HepG2 (cell line): ENCODE data around the gene PRKCZ. TPM values are rescaled to one million over a fixed set of nuclear protein-coding genes. Genes with fewer than 3 reads are reported as not detected.
A peak's percentile ranks its signal among the peaks of the same experiment; 100 is the strongest.

Source experiments
- CHD4 ChIP-seq: fragments of 200-600 bp; sonication (generic); IDR thresholded peaks from 2 replicates; pipeline ENCODE4 v1.7.0; 2017; ENCODE audit warnings: mild to moderate bottlenecking, low read length, borderline replicate concordance
- ETV6 ChIP-seq: sonication (generic); formaldehyde crosslinking; conservative IDR thresholded peaks from 2 replicates; pipeline ENCODE4 v1.4.0; 2020; ENCODE audit warnings: missing genetic modification reagents
- HES4 ChIP-seq: sonication (generic); formaldehyde crosslinking; IDR thresholded peaks from 2 replicates; pipeline ENCODE4 v1.9.0; 2021; ENCODE audit warnings: mild to moderate bottlenecking, missing genetic modification reagents, borderline replicate concordance
- KDM4B ChIP-seq: sonication (generic); formaldehyde crosslinking; IDR thresholded peaks from 2 replicates; pipeline ENCODE4 v1.4.0; 2020; ENCODE audit warnings: missing genetic modification reagents
- LCORL ChIP-seq, 2 experiments: fragments of 450-650 bp in 1 of 2; sonication (generic) in 1 of 2; formaldehyde crosslinking in 1 of 2; IDR thresholded peaks; 2 replicates each; pipeline versions ENCODE4 v1.5.0 to v1.6.1; 2017 to 2020; ENCODE audit warnings: antibody characterized with exemption in 1 of 2, missing genetic modification reagents in 1 of 2
- MED13 ChIP-seq: sonication (generic); formaldehyde crosslinking; IDR thresholded peaks from 2 replicates; pipeline ENCODE4 v1.5.0; 2020; ENCODE audit warnings: missing genetic modification reagents
- REPIN1 ChIP-seq: sonication (generic); formaldehyde crosslinking; IDR thresholded peaks from 2 replicates; pipeline ENCODE4 v1.8.0; 2022; ENCODE audit warnings: missing genetic modification reagents, low read depth, mild to moderate bottlenecking, borderline replicate concordance
- RXRB ChIP-seq: IDR thresholded peaks from 2 replicates; pipeline ENCODE4 v1.6.1; 2016; ENCODE audit warnings: borderline replicate concordance, missing genetic modification reagents, missing compliant biosample characterization
- SOX6 ChIP-seq, 2 experiments: fragments of 450-650 bp in 1 of 2; sonication (generic) in 1 of 2; formaldehyde crosslinking in 1 of 2; IDR thresholded peaks; 2 replicates each; pipeline versions ENCODE4 v1.4.0 to v1.6.1; 2017 to 2020; ENCODE audit warnings: antibody characterized with exemption in 1 of 2, mild to moderate bottlenecking in 1 of 2, missing genetic modification reagents in 1 of 2
- TCF7L2 ChIP-seq: IDR thresholded peaks from 2 replicates; pipeline ENCODE4 v1.6.1; 2011; ENCODE audit warnings: mild to moderate bottlenecking, low read depth, low read length, moderate library complexity
- THYN1 ChIP-seq: sonication (generic); formaldehyde crosslinking; IDR thresholded peaks from 2 replicates; pipeline ENCODE4 v1.8.1; 2023; ENCODE audit warnings: low read depth, mild to moderate bottlenecking, moderate library complexity, missing genetic modification reagents, borderline replicate concordance
- ZNF33A ChIP-seq: sonication (generic); formaldehyde crosslinking; IDR thresholded peaks from 2 replicates; pipeline ENCODE4 v1.5.1; 2020; ENCODE audit warnings: missing genetic modification reagents, mild to moderate bottlenecking, moderate library complexity, borderline replicate concordance
- ZNF496 ChIP-seq: sonication (generic); formaldehyde crosslinking; IDR thresholded peaks from 2 replicates; pipeline ENCODE4 v1.8.1; 2023; ENCODE audit warnings: mild to moderate bottlenecking, moderate library complexity, missing genetic modification reagents; ENCODE audit not compliant: insufficient replicate concordance
- ZSCAN25 ChIP-seq: sonication (generic); formaldehyde crosslinking; IDR thresholded peaks from 2 replicates; pipeline ENCODE4 v1.8.0; 2022; ENCODE audit warnings: mild to moderate bottlenecking, missing genetic modification reagents
- polyA plus RNA-seq, 8 experiments: library from polyadenylated mRNA; depleted of rRNA in 3 of 8; stranded (reverse) in 7 of 8; unstranded in 1 of 8; fragments of >200 nt; fragmentation: Illumina TruSeq in 4 of 8; extraction: Trizol in 4 of 8; gene quantifications; 2 replicates each; pipeline versions ENCODE4 v1.2.1 to v1.2.3, GENCODE V29; 2011 to 2016; ENCODE audit warnings: low read depth in 4 of 8, missing spikeins in 1 of 8, mixed read lengths in 1 of 8; ENCODE audit not compliant: insufficient read depth in 1 of 8
- total RNA-seq, 5 experiments: library from RNA; depleted of rRNA; stranded (reverse); fragments of >200 nt; fragmentation: Illumina TruSeq; extraction: Trizol; gene quantifications; 2 replicates each; pipeline ENCODE4 v1.2.3, GENCODE V29; 2016; ENCODE audit warnings: low read depth in 1 of 5
- TF ChIP-seq, protein P1 (sequence below): sonication (generic); formaldehyde crosslinking; IDR thresholded peaks from 2 replicates; pipeline ENCODE4 v1.5.1; 2020; ENCODE audit warnings: mild to moderate bottlenecking, missing genetic modification reagents, moderate library complexity
- TF ChIP-seq, protein P2 (sequence below): sonication (generic); formaldehyde crosslinking; IDR thresholded peaks from 2 replicates; pipeline ENCODE4 v1.4.0; 2020; ENCODE audit warnings: missing genetic modification reagents
- TF ChIP-seq, protein P3 (sequence below): sonication (generic); formaldehyde crosslinking; conservative IDR thresholded peaks from 2 replicates; pipeline ENCODE4 v1.4.0; 2020; ENCODE audit warnings: missing genetic modification reagents
- TF ChIP-seq, protein P4 (sequence below): sonication (generic); formaldehyde crosslinking; IDR thresholded peaks from 2 replicates; pipeline ENCODE4 v1.4.0; 2020; ENCODE audit warnings: missing genetic modification reagents

The PRKCZ gene
- total and polyA plus RNA-seq, 2 of the 13 experiments (the other 11 are each of a cell fraction or from before 2014, with no cell fraction given), result 34.7 to 85.2 TPM

DNA sequence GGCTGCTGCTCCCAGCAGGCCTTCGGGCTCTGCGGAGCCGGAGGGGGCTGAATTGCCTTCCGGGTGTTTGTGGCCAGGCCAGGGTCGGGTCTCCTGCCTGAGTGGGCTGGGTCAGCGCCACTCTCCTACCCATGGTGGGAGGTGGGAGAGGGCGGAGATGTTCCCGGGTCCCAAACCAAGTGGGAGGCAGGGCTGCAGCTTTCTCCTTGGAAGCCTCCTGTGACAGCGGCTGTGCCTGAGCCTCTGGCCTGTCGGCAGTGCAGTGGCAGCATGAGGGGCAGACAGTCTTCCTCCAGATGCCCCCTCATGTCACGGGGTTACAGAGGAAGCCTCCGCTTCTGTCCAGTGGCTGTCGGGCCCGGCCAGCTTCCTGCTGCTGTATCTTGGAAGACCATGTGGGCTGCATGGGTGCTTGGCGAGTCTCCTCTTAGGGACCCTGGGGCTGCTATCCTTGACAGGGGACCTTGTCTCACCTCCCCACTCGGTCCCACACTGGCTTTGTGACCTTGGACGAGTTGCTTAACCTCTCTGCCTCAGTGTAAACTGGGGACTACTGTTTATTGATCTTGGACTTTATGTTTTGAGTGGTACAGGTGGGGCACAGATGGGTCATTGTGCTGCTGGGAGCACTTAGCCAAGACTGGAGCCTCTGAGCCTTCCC is 182.2 kb downstream of the PRKCZ start (continued):
- TF ChIP-seq, protein P1, sequence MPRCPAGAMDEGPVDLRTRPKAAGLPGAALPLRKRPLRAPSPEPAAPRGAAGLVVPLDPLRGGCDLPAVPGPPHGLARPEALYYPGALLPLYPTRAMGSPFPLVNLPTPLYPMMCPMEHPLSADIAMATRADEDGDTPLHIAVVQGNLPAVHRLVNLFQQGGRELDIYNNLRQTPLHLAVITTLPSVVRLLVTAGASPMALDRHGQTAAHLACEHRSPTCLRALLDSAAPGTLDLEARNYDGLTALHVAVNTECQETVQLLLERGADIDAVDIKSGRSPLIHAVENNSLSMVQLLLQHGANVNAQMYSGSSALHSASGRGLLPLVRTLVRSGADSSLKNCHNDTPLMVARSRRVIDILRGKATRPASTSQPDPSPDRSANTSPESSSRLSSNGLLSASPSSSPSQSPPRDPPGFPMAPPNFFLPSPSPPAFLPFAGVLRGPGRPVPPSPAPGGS (CRISPR knock-in tag), result no peak; the same call in 1 of the 2 replicates
- TF ChIP-seq LCORL (IDR thresholded peaks at IDR 0.05) (no peak), LCORL (CRISPR knock-in tag; IDR thresholded peaks at IDR 0.05) (peak; percentile 57), HES4 (no peak), ZNF33A (CRISPR knock-in tag) (no peak), TCF7L2 (no peak), SOX6 (IDR thresholded peaks at IDR 0.05) (no peak), SOX6 (CRISPR knock-in tag; IDR thresholded peaks at IDR 0.05) (peak; percentile 91), THYN1 (CRISPR knock-in tag) (no peak), KDM4B (peak; percentile 79), REPIN1 (CRISPR knock-in tag) (peak; percentile 47; the same call in 1 of the 2 replicates), RXRB (CRISPR knock-in tag) (peak; percentile 90), MED13 (CRISPR knock-in tag) (no peak), ZSCAN25 (no peak; the same call in 1 of the 2 replicates), CHD4 (no peak), ZNF496 (CRISPR knock-in tag) (no peak), ETV6 (CRISPR knock-in tag) (0 out of 2 replicates have a peak, but pooled peaks have one; percentile 58)
- TF ChIP-seq, protein P2, sequence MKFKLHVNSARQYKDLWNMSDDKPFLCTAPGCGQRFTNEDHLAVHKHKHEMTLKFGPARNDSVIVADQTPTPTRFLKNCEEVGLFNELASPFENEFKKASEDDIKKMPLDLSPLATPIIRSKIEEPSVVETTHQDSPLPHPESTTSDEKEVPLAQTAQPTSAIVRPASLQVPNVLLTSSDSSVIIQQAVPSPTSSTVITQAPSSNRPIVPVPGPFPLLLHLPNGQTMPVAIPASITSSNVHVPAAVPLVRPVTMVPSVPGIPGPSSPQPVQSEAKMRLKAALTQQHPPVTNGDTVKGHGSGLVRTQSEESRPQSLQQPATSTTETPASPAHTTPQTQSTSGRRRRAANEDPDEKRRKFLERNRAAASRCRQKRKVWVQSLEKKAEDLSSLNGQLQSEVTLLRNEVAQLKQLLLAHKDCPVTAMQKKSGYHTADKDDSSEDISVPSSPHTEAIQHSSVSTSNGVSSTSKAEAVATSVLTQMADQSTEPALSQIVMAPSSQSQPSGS (CRISPR knock-in tag), result peak; percentile 68
- TF ChIP-seq, protein P3, sequence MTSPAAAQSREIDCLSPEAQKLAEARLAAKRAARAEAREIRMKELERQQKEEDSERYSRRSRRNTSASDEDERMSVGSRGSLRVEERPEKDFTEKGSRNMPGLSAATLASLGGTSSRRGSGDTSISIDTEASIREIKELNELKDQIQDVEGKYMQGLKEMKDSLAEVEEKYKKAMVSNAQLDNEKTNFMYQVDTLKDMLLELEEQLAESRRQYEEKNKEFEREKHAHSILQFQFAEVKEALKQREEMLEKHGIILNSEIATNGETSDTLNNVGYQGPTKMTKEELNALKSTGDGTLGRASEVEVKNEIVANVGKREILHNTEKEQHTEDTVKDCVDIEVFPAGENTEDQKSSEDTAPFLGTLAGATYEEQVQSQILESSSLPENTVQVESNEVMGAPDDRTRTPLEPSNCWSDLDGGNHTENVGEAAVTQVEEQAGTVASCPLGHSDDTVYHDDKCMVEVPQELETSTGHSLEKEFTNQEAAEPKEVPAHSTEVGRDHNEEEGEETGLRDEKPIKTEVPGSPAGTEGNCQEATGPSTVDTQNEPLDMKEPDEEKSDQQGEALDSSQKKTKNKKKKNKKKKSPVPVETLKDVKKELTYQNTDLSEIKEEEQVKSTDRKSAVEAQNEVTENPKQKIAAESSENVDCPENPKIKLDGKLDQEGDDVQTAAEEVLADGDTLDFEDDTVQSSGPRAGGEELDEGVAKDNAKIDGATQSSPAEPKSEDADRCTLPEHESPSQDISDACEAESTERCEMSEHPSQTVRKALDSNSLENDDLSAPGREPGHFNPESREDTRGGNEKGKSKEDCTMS (CRISPR knock-in tag), result no peak
- TF ChIP-seq, protein P4, sequence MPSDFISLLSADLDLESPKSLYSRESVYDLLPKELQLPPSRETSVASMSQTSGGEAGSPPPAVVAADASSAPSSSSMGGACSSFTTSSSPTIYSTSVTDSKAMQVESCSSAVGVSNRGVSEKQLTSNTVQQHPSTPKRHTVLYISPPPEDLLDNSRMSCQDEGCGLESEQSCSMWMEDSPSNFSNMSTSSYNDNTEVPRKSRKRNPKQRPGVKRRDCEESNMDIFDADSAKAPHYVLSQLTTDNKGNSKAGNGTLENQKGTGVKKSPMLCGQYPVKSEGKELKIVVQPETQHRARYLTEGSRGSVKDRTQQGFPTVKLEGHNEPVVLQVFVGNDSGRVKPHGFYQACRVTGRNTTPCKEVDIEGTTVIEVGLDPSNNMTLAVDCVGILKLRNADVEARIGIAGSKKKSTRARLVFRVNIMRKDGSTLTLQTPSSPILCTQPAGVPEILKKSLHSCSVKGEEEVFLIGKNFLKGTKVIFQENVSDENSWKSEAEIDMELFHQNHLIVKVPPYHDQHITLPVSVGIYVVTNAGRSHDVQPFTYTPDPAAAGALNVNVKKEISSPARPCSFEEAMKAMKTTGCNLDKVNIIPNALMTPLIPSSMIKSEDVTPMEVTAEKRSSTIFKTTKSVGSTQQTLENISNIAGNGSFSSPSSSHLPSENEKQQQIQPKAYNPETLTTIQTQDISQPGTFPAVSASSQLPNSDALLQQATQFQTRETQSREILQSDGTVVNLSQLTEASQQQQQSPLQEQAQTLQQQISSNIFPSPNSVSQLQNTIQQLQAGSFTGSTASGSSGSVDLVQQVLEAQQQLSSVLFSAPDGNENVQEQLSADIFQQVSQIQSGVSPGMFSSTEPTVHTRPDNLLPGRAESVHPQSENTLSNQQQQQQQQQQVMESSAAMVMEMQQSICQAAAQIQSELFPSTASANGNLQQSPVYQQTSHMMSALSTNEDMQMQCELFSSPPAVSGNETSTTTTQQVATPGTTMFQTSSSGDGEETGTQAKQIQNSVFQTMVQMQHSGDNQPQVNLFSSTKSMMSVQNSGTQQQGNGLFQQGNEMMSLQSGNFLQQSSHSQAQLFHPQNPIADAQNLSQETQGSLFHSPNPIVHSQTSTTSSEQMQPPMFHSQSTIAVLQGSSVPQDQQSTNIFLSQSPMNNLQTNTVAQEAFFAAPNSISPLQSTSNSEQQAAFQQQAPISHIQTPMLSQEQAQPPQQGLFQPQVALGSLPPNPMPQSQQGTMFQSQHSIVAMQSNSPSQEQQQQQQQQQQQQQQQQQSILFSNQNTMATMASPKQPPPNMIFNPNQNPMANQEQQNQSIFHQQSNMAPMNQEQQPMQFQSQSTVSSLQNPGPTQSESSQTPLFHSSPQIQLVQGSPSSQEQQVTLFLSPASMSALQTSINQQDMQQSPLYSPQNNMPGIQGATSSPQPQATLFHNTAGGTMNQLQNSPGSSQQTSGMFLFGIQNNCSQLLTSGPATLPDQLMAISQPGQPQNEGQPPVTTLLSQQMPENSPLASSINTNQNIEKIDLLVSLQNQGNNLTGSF (CRISPR knock-in tag), result no peak
